Lower leg skin (tissue), 3 donors: ENCODE measurements around the gene ZFYVE28.

Experiments
- POLR2A ChIP-seq, 2 donors: fragments of 450-650 bp; IDR thresholded peaks; one replicate each; pipeline ENCODE4 v1.6.1; 2016 to 2017; ENCODE audit warnings: antibody characterized with exemption in 2 of 2, mild to moderate bottlenecking in 1 of 2, moderate library complexity in 1 of 2
- TF ChIP-seq, protein P1 (sequence below), 3 donors: fragments of 450-650 bp; IDR thresholded peaks; one replicate each; pipeline ENCODE4 v1.5.1; 2016; ENCODE audit warnings: antibody characterized with exemption in 3 of 3, mild to moderate bottlenecking in 3 of 3, moderate library complexity in 2 of 3

DNA sequence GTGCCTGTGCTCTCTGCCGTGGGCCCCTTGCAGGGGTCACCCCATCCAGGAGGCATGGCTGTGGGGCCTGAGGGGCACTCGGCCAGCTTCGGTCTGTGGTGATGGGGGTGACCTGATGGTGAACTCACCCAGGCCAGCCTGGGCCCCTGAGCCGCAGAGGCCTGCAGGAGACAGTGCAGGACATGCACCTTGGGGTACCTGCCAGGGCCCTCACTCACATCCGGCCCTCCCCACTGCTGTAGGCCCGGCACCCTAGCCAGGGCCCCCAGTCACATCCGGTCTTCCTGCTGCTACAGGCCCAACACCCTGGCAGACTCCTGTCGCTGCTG, 7.6 kb upstream of the ZFYVE28 start:
- TF ChIP-seq, protein P1, sequence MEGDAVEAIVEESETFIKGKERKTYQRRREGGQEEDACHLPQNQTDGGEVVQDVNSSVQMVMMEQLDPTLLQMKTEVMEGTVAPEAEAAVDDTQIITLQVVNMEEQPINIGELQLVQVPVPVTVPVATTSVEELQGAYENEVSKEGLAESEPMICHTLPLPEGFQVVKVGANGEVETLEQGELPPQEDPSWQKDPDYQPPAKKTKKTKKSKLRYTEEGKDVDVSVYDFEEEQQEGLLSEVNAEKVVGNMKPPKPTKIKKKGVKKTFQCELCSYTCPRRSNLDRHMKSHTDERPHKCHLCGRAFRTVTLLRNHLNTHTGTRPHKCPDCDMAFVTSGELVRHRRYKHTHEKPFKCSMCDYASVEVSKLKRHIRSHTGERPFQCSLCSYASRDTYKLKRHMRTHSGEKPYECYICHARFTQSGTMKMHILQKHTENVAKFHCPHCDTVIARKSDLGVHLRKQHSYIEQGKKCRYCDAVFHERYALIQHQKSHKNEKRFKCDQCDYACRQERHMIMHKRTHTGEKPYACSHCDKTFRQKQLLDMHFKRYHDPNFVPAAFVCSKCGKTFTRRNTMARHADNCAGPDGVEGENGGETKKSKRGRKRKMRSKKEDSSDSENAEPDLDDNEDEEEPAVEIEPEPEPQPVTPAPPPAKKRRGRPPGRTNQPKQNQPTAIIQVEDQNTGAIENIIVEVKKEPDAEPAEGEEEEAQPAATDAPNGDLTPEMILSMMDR (IDR thresholded peaks at IDR 0.05): no peak
- TF ChIP-seq POLR2A (IDR thresholded peaks at IDR 0.05): no peak
